ENCODE measurements around the gene SNCB.

SNCB gene

GRCh38 chr5:176574297-176574591 lies 56.1 kb downstream of the SNCB start:
- DNase-seq (ENCODE audit: low spot score), result no peak

- peak; percentile 84 for DNase-seq (ENCODE audit: low spot score)
These were observed 56.6 kb downstream of the SNCB start for GRCh38 chr5:176573564-176574296.
